ENCODE results near the gene PPP1R7.

Gene PPP1R7

DNA sequence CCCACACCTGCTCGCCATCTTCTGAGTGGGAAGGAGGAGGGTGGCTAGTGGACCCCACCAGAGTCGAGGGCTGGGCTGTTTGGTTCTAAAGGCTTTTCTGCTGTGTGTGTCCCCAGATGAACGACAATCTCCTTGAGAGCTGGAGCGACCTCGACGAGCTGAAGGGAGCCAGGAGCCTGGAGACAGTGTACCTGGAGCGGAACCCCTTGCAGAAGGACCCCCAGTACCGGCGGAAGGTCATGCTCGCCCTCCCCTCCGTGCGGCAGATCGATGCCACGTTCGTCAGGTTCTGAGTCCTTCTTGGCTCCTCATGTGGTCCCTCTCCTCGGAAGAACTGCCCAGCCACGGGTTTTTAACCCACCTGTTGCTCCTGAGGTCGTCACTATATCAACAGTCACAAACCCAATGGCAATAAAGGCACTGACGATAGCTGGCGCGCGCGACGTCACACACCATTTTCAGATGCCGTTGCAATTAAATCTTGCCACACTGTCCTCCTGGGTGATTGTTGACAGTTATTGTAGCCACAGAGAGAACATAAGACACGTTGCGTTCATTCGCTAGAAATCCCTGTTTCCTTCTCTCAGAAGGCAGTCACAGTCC, 32.4 kb downstream of the PPP1R7 start:
- Histone ChIP-seq H3K79me2 (ENCODE audit: insufficient read depth, low read length) (no peaks in the 10 kb centered on the region), H3K4me3 (ENCODE audit: low read depth in 1 of 2, low read length in 2 of 2) (no peak overlapping the region), H3K9ac (ENCODE audit: low read depth, low read length) (no peak overlapping the region), H2AFZ (ENCODE audit: low read depth, low read length) (no peak overlapping the region), H3K36me3 (ENCODE audit: insufficient read depth, low read length) (peaks cover 33% of the 10 kb centered on the region), H3K4me1 (ENCODE audit: insufficient read depth, low read length) (no peaks in the 10 kb centered on the region), H3K27me3 (ENCODE audit: insufficient read depth, low read length, poor library complexity) (no peaks in the 10 kb centered on the region), H4K20me1 (ENCODE audit: insufficient read depth, low read length) (no peaks in the 10 kb centered on the region), H3K9me3 (ENCODE audit: insufficient read depth, low read length, severe bottlenecking) (no peaks in the 10 kb centered on the region), H3K27ac (ENCODE audit: low read length) (no peak overlapping the region), H3K4me2 (ENCODE audit: insufficient read depth, low read length) (no peak overlapping the region)
- ATAC-seq (ENCODE audit: insufficient read depth, low read depth) (no peak), DNase-seq (no peak)
- no peak for TF ChIP-seq EZH2 (IDR thresholded peaks at IDR 0.05; ENCODE audit: borderline replicate concordance, low read depth, low read length, severe bottlenecking)
- TF ChIP-seq, protein P1, sequence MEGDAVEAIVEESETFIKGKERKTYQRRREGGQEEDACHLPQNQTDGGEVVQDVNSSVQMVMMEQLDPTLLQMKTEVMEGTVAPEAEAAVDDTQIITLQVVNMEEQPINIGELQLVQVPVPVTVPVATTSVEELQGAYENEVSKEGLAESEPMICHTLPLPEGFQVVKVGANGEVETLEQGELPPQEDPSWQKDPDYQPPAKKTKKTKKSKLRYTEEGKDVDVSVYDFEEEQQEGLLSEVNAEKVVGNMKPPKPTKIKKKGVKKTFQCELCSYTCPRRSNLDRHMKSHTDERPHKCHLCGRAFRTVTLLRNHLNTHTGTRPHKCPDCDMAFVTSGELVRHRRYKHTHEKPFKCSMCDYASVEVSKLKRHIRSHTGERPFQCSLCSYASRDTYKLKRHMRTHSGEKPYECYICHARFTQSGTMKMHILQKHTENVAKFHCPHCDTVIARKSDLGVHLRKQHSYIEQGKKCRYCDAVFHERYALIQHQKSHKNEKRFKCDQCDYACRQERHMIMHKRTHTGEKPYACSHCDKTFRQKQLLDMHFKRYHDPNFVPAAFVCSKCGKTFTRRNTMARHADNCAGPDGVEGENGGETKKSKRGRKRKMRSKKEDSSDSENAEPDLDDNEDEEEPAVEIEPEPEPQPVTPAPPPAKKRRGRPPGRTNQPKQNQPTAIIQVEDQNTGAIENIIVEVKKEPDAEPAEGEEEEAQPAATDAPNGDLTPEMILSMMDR (IDR thresholded peaks at IDR 0.05; ENCODE audit: borderline replicate concordance, extremely low read depth, low read length, poor library complexity, severe bottlenecking): no peak

- ATAC-seq (ENCODE audit: insufficient read depth, low read depth) (no peak), DNase-seq (no peak)
- Histone ChIP-seq H3K79me2 (ENCODE audit: insufficient read depth, low read length) (no peaks in the 10 kb centered on the region), H3K4me1 (ENCODE audit: insufficient read depth, low read length) (no peaks in the 10 kb centered on the region), H3K27ac (ENCODE audit: low read length) (no peak overlapping the region), H3K27me3 (ENCODE audit: insufficient read depth, low read length, poor library complexity) (no peaks in the 10 kb centered on the region), H3K36me3 (ENCODE audit: insufficient read depth, low read length) (peaks cover 29% of the 10 kb centered on the region), H3K9me3 (ENCODE audit: insufficient read depth, low read length, severe bottlenecking) (no peaks in the 10 kb centered on the region), H3K4me2 (ENCODE audit: insufficient read depth, low read length) (no peak overlapping the region), H3K9ac (ENCODE audit: low read depth, low read length) (no peak overlapping the region), H2AFZ (ENCODE audit: low read depth, low read length) (no peak overlapping the region), H4K20me1 (ENCODE audit: insufficient read depth, low read length) (no peaks in the 10 kb centered on the region), H3K4me3 (ENCODE audit: low read depth in 1 of 2, low read length in 2 of 2) (no peak overlapping the region)
- TF ChIP-seq EZH2 (IDR thresholded peaks at IDR 0.05; ENCODE audit: borderline replicate concordance, low read depth, low read length, severe bottlenecking): no peak
- TF ChIP-seq, protein P1 (IDR thresholded peaks at IDR 0.05; ENCODE audit: borderline replicate concordance, extremely low read depth, low read length, poor library complexity, severe bottlenecking): no peak
These were observed 33.0 kb downstream of the PPP1R7 start for GRCh38 chr2:241183221-241183620.

DNA sequence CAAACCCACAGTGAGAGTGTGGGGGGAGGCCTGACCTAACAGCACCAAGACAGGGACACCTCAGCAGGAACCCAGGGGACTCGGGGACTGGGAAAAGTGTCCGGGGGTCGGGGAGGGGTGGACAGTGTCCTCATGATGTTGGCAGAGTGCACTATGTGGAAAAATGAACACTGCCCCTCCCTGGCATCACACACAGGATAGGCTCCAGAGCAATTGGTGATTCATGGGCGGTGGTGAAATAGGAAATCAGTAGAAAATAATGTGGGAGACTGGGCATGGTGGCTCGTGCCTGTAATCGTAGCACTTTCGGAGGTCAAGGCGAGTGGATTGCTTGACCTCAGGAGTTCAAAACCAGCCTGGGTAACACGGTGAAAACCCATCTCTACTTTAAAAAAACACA, 34.6 kb downstream of the PPP1R7 start:
- Histone ChIP-seq H3K4me2 (ENCODE audit: insufficient read depth, low read length) (no peak overlapping the region), H3K79me2 (ENCODE audit: insufficient read depth, low read length) (no peaks in the 10 kb centered on the region), H3K36me3 (ENCODE audit: insufficient read depth, low read length) (peaks cover 19% of the 10 kb centered on the region), H3K9me3 (ENCODE audit: insufficient read depth, low read length, severe bottlenecking) (no peaks in the 10 kb centered on the region), H3K4me1 (ENCODE audit: insufficient read depth, low read length) (no peaks in the 10 kb centered on the region), H3K27ac (ENCODE audit: low read length) (no peak overlapping the region), H4K20me1 (ENCODE audit: insufficient read depth, low read length) (no peaks in the 10 kb centered on the region), H3K27me3 (ENCODE audit: insufficient read depth, low read length, poor library complexity) (no peaks in the 10 kb centered on the region), H2AFZ (ENCODE audit: low read depth, low read length) (no peak overlapping the region), H3K9ac (ENCODE audit: low read depth, low read length) (no peak overlapping the region), H3K4me3 (ENCODE audit: low read depth in 1 of 2, low read length in 2 of 2) (no peak overlapping the region)
- TF ChIP-seq, protein P1 (IDR thresholded peaks at IDR 0.05; ENCODE audit: borderline replicate concordance, extremely low read depth, low read length, poor library complexity, severe bottlenecking): no peak
- TF ChIP-seq EZH2 (IDR thresholded peaks at IDR 0.05; ENCODE audit: borderline replicate concordance, low read depth, low read length, severe bottlenecking): no peak
- DNase-seq: no peak
- ATAC-seq (ENCODE audit: insufficient read depth, low read depth): no peak

All from DND-41 (cell line).